HG03095 (cell line): ENCODE data around the gene INSYN2A.

Experiments used
- ATAC-seq: cut with Tn5 transposase; IDR thresholded peaks from one replicate; pipeline ENCODE4 v1.9.1; 2021; ENCODE audit warnings: moderate library complexity; ENCODE audit not compliant: unreplicated experiment

Gene INSYN2A

DNA sequence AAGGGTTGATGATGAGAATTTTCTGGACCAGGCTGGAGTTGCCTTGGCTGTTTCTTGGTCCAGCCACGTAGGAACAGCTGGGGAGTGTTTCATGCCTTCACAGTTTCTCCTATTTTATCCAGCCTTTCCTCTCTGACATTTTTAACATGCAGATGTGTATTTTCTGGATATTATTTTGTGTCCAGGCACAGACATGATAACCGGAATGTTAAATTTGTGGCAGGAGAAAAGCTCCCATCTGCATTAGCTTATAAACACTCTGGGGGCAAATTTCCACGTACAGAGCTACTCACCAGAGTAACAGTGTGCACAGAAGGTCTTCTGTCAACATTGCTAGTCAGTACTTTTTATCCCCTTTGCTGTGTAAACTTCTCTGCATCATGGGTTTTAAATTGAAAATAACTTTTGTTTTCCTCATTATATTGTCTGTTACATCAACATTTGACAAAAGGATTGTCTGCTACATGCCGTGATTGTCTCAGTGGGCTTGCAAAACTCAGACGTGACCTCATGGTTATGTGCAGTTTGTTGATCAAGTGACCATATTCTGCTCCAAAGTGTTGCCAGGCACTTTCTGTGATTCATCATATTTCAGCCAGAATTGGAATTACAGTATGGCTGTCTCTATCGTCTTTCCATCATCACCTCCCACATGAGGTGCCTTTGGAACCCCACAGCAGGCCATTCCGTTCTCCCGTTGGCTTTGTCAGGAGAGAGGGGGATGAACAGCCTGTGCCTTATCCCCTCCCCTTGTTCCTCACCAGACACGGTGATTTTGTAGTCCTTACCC lies 41.4 kb downstream of the INSYN2A start:
- ATAC-seq = no peak

DNA sequence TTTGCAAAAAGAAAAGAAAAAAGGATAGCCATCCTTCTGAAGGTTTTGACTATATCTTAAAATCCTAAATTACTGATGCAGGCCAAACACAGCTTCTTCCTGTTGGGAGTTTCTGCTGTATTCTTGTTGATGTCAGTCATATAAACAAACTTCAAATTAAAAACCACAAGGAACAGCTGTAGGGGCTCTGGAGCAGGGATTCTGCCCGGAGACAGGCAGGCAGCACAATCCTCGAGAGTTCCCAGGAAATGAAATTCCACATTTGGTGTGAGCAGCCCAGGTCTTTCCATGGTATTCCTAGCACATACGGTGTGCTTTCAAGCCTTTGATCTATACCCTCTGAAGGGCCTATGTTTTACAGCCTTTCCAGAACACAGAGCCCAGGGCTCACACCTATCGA lies 43.2 kb downstream of the INSYN2A start:
- no peak for ATAC-seq

DNA sequence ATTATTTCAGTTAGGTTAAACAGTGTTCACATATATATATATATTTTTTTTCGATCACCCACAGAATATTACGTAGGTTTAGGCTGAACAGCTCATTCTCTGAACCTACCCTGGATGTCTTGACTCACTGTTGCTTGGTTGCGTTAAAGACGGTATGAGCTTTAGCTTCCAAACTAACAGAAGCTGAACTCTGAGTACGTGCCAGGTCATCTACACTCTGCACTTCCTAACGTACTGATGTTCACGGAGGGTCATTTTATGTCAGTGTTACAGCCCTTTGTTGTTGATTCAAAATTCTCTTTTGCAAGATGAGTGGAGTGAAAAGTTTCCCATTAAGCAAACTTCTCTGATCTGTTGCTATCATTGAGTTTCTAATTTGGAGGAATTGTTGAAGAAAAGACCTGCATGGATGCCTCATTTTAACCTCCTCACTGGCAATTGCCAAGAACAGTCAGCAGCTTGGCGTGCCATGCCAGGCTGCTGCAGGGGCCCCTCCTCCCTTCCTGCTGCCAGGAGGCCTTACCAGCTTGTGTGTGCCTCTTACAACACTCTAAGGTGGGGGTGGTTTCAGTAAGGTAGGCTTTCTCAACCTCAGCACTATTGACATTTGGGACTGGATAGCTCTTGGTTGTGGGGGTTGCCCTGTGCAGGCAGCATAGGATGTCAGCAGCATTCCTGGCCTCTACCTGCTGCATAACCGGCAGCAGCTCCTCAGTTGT lies 44.3 kb downstream of the INSYN2A start:
- ATAC-seq = no peak

DNA sequence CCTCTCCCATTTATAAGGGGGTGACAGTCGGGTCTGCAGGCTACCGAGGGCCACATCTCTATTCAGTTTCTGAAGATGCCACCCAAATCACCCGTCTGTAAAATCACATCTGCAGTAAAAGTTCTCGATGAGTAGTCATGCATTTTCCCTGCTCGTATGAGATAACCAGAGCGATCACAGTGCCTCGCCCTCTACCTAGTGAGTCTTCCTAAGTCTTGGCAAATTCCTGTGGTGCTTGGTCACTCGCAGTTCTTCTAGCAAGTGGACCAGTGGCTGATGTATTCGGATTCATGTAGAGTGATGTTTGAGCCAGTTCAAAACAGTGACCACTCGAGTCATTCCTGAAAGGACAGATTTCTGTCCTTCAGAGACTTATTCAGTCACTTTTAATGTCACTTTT lies 44.9 kb downstream of the INSYN2A start:
- no peak for ATAC-seq

DNA sequence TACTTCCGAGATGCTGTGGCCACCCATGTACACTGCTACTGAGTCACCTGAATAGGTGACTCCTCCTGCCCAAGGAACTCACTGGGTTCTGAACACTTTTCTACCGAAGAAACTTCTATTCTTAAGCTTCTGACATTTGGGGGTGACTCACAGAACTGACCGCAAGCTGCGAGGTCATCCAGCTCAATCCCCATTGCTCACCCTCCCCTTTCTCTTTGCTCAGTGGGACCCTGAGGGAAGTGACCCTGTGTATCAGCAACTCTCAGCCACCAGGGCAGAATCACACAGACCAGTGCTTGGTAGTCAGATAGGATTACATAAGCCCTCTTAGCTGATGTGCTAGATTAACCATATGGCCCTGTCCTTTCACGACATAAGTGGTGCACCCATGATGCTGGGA lies 46.3 kb downstream of the INSYN2A start:
- ATAC-seq = no peak

DNA sequence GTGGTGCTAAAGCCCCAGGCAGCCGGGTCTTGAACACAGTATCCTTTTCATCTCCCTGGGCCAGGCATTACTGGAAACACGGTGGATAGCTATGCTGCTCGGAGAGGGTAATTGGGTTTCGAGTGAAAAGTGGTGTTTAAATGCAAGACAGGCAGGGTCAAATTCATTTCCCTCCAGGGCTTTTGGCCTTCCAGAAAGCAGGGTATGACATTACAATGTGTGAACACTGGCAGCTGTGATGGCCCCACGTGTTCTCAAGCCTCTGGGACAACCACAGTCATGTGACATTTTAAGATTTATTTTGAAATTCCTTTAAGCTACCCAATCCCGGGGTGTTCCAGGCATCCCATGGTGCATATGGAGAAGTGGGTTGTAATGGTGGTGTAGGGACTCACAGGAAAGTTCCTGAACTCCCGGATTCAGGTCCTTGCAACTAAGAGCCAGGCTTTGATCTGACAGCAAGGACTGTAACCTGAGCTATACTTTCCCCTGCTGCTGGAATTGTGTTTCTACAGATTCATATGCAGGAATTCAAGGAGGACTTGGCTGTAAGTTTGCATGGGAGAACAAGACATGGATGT lies 46.8 kb downstream of the INSYN2A start:
- ATAC-seq = no peak

DNA sequence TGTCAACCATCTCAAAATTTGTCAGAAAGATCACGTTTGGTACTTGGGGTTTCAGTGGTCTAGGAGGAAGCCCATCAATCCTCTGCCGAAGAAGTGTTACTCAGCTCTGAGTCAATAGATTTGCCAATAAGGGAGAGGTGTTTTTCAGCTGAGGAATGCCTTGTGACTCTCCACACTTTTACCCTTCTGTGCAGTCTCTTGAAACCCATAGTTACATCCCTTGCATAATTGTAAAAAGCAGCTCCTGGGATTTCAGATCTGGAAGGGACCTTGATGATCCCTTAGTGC lies 47.5 kb downstream of the INSYN2A start:
- no peak for ATAC-seq

DNA sequence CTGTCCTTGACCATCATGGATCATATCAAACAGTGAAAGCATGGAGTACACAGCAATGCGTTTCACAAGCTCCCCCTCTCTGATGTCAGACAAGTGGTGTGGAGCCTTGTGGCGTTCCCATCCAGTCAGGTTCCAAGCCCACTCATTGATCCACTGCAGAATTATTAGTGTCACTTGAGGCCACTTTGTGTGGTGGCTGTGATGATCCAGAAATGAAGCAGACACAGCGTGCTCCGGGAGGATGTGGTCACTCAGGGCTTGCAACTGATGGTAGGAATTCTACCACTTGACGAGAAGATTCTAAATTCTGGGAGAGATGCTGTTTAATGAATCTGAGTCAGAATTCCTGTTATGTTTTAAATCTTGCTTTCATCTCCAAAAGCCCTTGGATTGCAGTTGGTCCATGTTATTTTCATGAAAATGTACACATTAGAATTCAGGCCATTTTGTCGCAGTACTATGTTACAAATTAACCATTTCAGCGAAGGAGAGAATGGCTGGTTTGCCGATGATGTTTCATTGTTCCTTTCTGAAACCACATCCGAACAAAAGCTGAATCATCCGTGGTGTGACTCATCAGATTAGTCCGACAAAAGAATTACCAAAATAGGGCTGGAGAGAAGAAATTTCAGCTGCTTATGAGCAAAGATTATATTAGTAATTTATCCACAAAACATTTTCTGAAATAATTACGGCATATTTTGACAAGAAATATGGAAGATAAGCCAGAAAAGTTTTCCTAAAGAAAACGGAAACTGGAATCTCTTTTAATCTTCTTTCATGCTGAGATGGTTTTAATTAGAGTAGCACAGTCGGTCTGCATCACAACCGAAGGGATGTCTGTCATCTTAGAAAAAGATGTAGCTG lies 48.1 kb downstream of the INSYN2A start:
- ATAC-seq = no peak

DNA sequence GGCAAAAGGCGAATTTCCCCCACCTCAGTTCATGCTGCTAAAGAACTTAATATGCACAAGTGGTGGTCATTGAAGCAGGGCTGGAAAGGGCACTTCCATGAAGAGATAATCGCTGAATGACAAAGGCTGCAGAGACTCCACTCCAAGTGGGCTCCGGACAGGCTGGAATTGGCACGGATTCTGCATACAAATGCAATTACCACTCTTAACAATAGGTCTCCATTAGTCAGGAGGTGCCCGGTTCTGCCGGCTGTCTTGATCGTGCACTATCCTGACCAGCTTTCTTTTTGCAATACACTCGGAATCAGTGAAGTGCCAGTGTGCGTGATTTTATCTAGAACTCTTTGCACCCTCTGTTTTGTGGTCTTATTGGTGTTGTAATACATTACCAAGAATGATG lies 49.7 kb downstream of the INSYN2A start:
- no peak for ATAC-seq
